Neural crest cell (in vitro differentiated cells): Measurements from ENCODE around the gene CEBPG. TPM values are rescaled to one million over a fixed set of nuclear protein-coding genes. Genes with fewer than 3 reads are reported as not detected.

Experiments used
- DNase-seq: peaks from one replicate; pipeline ENCODE4 v3.0.0; 2021; ENCODE audit warnings: low read depth, mixed read lengths, low spot score
- H3K27ac Mint-ChIP-seq: one replicate; pipeline ENCODE4 v1.8.0; 2021; ENCODE audit warnings: mild to moderate bottlenecking, mixed read lengths; ENCODE audit not compliant: unreplicated experiment
- H3K27me3 Mint-ChIP-seq: 2 replicates; pipeline ENCODE4 v1.8.0; 2021; ENCODE audit warnings: low read depth, mild to moderate bottlenecking, mixed read lengths
- H3K36me3 Mint-ChIP-seq: 2 replicates; pipeline ENCODE4 v1.8.0; 2021; ENCODE audit warnings: low read depth, mild to moderate bottlenecking, mixed read lengths
- H3K4me1 Mint-ChIP-seq: 2 replicates; pipeline ENCODE4 v1.8.0; 2021; ENCODE audit warnings: mixed read lengths
- H3K4me3 Mint-ChIP-seq: one replicate; pipeline ENCODE4 v1.8.0; 2021; ENCODE audit warnings: mild to moderate bottlenecking, mixed read lengths
- H3K9me3 Mint-ChIP-seq: 2 replicates; pipeline ENCODE4 v1.8.0; 2021; ENCODE audit warnings: mixed read lengths
- CTCF ChIP-seq: fragments of 200-600 bp; sonication (generic); conservative IDR thresholded peaks from 2 replicates; pipeline ENCODE4 v1.5.0; 2021; ENCODE audit warnings: antibody characterized with exemption, mild to moderate bottlenecking
- total RNA-seq: library from RNA; stranded (reverse); gene quantifications from 2 replicates; pipeline ENCODE4 v1.2.1, GENCODE V29; 2021

The CEBPG gene
- total RNA-seq, 1 donor from 2014 or later: 41.9 TPM

- no peak for DNase-seq
- Mint-ChIP-seq H3K4me1 (peaks cover 4% of the 10 kb centered on the region), H3K27ac (no peak overlapping the region), H3K9me3 (no peaks in the 10 kb centered on the region), H3K4me3 (no peak overlapping the region), H3K36me3 (no peaks in the 10 kb centered on the region), H3K27me3 (no peaks in the 10 kb centered on the region)
- no peak for TF ChIP-seq CTCF
These were observed 19.9 kb downstream of the CEBPG start for GRCh38 chr19:33393286-33394005.

GRCh38 chr19:33394006-33394722 is 20.7 kb downstream of the CEBPG start:
- Mint-ChIP-seq H3K27ac (no peak overlapping the region), H3K4me1 (peaks cover 4% of the 10 kb centered on the region), H3K9me3 (no peaks in the 10 kb centered on the region), H3K27me3 (no peaks in the 10 kb centered on the region), H3K36me3 (no peaks in the 10 kb centered on the region), H3K4me3 (no peak overlapping the region)
- DNase-seq: no peak
- no peak for TF ChIP-seq CTCF

- no peaks in the 10 kb centered on the region for H3K36me3 Mint-ChIP-seq
- peaks cover 4% of the 10 kb centered on the region for H3K4me1 Mint-ChIP-seq
- H3K4me3 Mint-ChIP-seq: no peak overlapping the region
- DNase-seq: no peak
- no peak overlapping the region for H3K27ac Mint-ChIP-seq
- TF ChIP-seq CTCF: no peak
- H3K27me3 Mint-ChIP-seq: no peaks in the 10 kb centered on the region
- H3K9me3 Mint-ChIP-seq: no peaks in the 10 kb centered on the region
These were observed 21.4 kb downstream of the CEBPG start for GRCh38 chr19:33394723-33395560.

GRCh38 chr19:33395561-33396550 is 22.3 kb downstream of the CEBPG start:
- Mint-ChIP-seq H3K4me1 (peaks cover 4% of the 10 kb centered on the region), H3K4me3 (no peak overlapping the region), H3K36me3 (no peaks in the 10 kb centered on the region), H3K27ac (peak overlapping the region; percentile 93), H3K27me3 (no peaks in the 10 kb centered on the region), H3K9me3 (no peaks in the 10 kb centered on the region)
- no peak for TF ChIP-seq CTCF
- DNase-seq: no peak
